ENCODE results near the gene PGA3. TPM values are rescaled to one million over a fixed set of nuclear protein-coding genes. Genes with fewer than 3 reads are reported as not detected.
"Not testable (repeated sequence)": the region's sequence is repeated elsewhere in the genome, so short reads cannot be mapped to it uniquely, and the experiment has no call there.

PGA3 gene
- total RNA-seq, 1 experiment from 2014 or later, result not detected

GRCh38 chr11:61241526-61241925, 38.2 kb downstream of the PGA3 start:
- H3K27me3 ChIP-seq (ENCODE audit: insufficient read depth, low read length); ATAC-seq; H3K4me2 ChIP-seq (ENCODE audit: low read length); H2AFZ ChIP-seq (ENCODE audit: low read depth, low read length, poor library complexity, severe bottlenecking); H3K9me2 ChIP-seq (ENCODE audit: insufficient read depth); H3K4me3 ChIP-seq (replicated peaks in 1 of 2; ENCODE audit: low read depth in 1 of 2, low read length in 2 of 2); H4K20me1 ChIP-seq (ENCODE audit: insufficient read depth); BruUV-seq (replicated peaks); H3K4me1 ChIP-seq (ENCODE audit: control insufficient read depth in 1 of 2, insufficient read depth in 2 of 2, low read length in 2 of 2); POLR2A ChIA-PET; H3K36me3 ChIP-seq (ENCODE audit: control insufficient read depth in 1 of 2, insufficient read depth in 2 of 2, low read length in 2 of 2); H3K27ac ChIP-seq (ENCODE audit: low read depth, low read length); RAD21 ChIA-PET (ENCODE audit: low non-redundant PET in 1 of 2, low total read pairs in 2 of 2, uncharacterized antibody in 2 of 2, unreplicated experiment in 2 of 2); intact Hi-C loops (cut with micrococcal nuclease); DNase-seq (ENCODE audit: low read depth, low spot score); H3K9ac ChIP-seq (ENCODE audit: low read length); H3K9me3 ChIP-seq (ENCODE audit: control insufficient read depth in 1 of 2, insufficient read depth in 1 of 2, low read depth in 1 of 2, low read length in 2 of 2); CTCF ChIA-PET; H3K79me2 ChIP-seq (ENCODE audit: insufficient read depth, low read length): not testable (repeated sequence)

DNA sequence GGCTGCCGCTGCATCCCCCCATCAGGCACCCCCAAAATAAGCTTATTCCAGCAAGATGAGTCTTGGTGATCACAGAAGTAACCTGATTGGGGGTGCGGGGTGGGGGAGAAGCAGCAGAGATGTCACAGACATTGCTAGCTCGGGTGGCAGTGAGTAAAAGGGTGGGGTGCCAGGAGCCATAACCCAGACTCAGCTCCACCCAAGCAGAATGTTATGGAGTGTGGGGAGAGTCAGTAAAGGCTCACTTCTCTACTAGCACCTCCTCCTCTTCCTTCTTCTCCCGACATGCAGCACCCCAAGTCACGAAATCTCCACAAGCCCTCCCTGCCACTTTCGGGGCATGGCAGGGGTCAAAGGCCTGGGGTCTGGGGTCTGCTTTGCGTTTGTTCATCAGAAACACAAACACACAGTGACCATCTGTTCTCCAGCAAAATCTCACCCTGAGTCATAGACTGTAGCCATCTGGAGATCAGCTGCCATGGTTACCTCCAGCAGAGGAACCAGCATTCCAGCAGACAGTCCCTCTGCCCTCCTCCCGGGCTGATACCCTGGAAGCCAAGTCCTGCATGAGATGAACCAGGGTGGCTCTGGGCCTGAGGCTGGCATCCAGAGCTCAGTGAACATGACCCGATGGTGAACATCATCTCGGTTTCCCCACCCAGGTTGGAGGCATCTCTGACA, 42.1 kb downstream of the PGA3 start:
- H3K9ac ChIP-seq (ENCODE audit: low read length); H2AFZ ChIP-seq (ENCODE audit: low read depth, low read length, poor library complexity, severe bottlenecking); intact Hi-C loops (cut with micrococcal nuclease); H3K79me2 ChIP-seq (ENCODE audit: insufficient read depth, low read length); POLR2A ChIA-PET; RAD21 ChIA-PET (ENCODE audit: low non-redundant PET in 1 of 2, low total read pairs in 2 of 2, uncharacterized antibody in 2 of 2, unreplicated experiment in 2 of 2); BruUV-seq (replicated peaks); H4K20me1 ChIP-seq (ENCODE audit: insufficient read depth); H3K4me3 ChIP-seq (replicated peaks in 1 of 2; ENCODE audit: low read depth in 1 of 2, low read length in 2 of 2); H3K9me2 ChIP-seq (ENCODE audit: insufficient read depth); H3K9me3 ChIP-seq (ENCODE audit: control insufficient read depth in 1 of 2, insufficient read depth in 1 of 2, low read depth in 1 of 2, low read length in 2 of 2); H3K4me2 ChIP-seq (ENCODE audit: low read length); DNase-seq (ENCODE audit: low read depth, low spot score); H3K27me3 ChIP-seq (ENCODE audit: insufficient read depth, low read length); H3K36me3 ChIP-seq (ENCODE audit: control insufficient read depth in 1 of 2, insufficient read depth in 2 of 2, low read length in 2 of 2); H3K27ac ChIP-seq (ENCODE audit: low read depth, low read length); H3K4me1 ChIP-seq (ENCODE audit: control insufficient read depth in 1 of 2, insufficient read depth in 2 of 2, low read length in 2 of 2); CTCF ChIA-PET: not testable (repeated sequence)
- 0 out of 2 replicates have a peak, but pooled peaks have one; percentile 38 for ATAC-seq

- H3K27me3 ChIP-seq (ENCODE audit: insufficient read depth, low read length); H3K9ac ChIP-seq (ENCODE audit: low read length); H3K4me3 ChIP-seq (replicated peaks in 1 of 2; ENCODE audit: low read depth in 1 of 2, low read length in 2 of 2); H3K36me3 ChIP-seq (ENCODE audit: control insufficient read depth in 1 of 2, insufficient read depth in 2 of 2, low read length in 2 of 2); CTCF ChIA-PET; ATAC-seq; H4K20me1 ChIP-seq (ENCODE audit: insufficient read depth); H3K4me2 ChIP-seq (ENCODE audit: low read length); intact Hi-C loops (cut with micrococcal nuclease); H2AFZ ChIP-seq (ENCODE audit: low read depth, low read length, poor library complexity, severe bottlenecking); H3K9me3 ChIP-seq (ENCODE audit: control insufficient read depth in 1 of 2, insufficient read depth in 1 of 2, low read depth in 1 of 2, low read length in 2 of 2); H3K79me2 ChIP-seq (ENCODE audit: insufficient read depth, low read length); POLR2A ChIA-PET; H3K9me2 ChIP-seq (ENCODE audit: insufficient read depth); H3K4me1 ChIP-seq (ENCODE audit: control insufficient read depth in 1 of 2, insufficient read depth in 2 of 2, low read length in 2 of 2); H3K27ac ChIP-seq (ENCODE audit: low read depth, low read length); BruUV-seq (replicated peaks); RAD21 ChIA-PET (ENCODE audit: low non-redundant PET in 1 of 2, low total read pairs in 2 of 2, uncharacterized antibody in 2 of 2, unreplicated experiment in 2 of 2); DNase-seq (ENCODE audit: low read depth, low spot score): not testable (repeated sequence)
These were observed 44.8 kb downstream of the PGA3 start for GRCh38 chr11:61248071-61248470.

DNA sequence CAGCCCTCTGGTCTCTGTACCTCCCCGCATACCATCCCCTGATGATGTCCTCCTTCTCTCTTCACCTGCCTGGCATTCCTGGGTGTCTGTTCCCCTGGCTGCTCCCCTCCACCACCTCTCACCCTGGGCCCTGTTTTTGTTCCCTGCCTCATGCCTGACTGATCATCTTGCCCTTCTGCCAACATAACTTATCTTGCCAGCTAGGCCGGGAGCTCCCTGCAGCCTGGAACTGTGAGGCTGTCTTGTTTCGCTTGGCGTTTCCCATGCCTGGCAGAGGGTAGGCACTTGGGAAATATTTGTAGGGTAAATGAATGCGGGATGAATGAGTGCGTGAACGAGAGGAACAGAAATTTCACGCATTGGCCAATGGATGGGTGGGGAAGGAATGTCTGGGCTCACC, 45.9 kb downstream of the PGA3 start:
- H3K27me3 ChIP-seq (ENCODE audit: insufficient read depth, low read length); H3K27ac ChIP-seq (ENCODE audit: low read depth, low read length); H3K9me2 ChIP-seq (ENCODE audit: insufficient read depth); POLR2A ChIA-PET; H3K4me3 ChIP-seq (replicated peaks in 1 of 2; ENCODE audit: low read depth in 1 of 2, low read length in 2 of 2); H2AFZ ChIP-seq (ENCODE audit: low read depth, low read length, poor library complexity, severe bottlenecking); H3K79me2 ChIP-seq (ENCODE audit: insufficient read depth, low read length); H3K9ac ChIP-seq (ENCODE audit: low read length); H3K36me3 ChIP-seq (ENCODE audit: control insufficient read depth in 1 of 2, insufficient read depth in 2 of 2, low read length in 2 of 2); RAD21 ChIA-PET (ENCODE audit: low non-redundant PET in 1 of 2, low total read pairs in 2 of 2, uncharacterized antibody in 2 of 2, unreplicated experiment in 2 of 2); H3K9me3 ChIP-seq (ENCODE audit: control insufficient read depth in 1 of 2, insufficient read depth in 1 of 2, low read depth in 1 of 2, low read length in 2 of 2); CTCF ChIA-PET; ATAC-seq; H4K20me1 ChIP-seq (ENCODE audit: insufficient read depth); BruUV-seq (replicated peaks); H3K4me2 ChIP-seq (ENCODE audit: low read length); DNase-seq (ENCODE audit: low read depth, low spot score); H3K4me1 ChIP-seq (ENCODE audit: control insufficient read depth in 1 of 2, insufficient read depth in 2 of 2, low read length in 2 of 2); intact Hi-C loops (cut with micrococcal nuclease): not testable (repeated sequence)
